Stomach (tissue), 9 donors: ENCODE results near the gene POLH. TPM values are rescaled to one million over a fixed set of nuclear protein-coding genes. Genes with fewer than 3 reads are reported as not detected.

Source experiments
- DNase-seq, 2 donors: peaks; one replicate each; pipeline versions ENCODE4 v3.0.0 to v3.0.0-alpha.2; 2013 to 2019
- H3K27ac ChIP-seq, 5 donors: fragments of 200-600 bp in 4 of 5; sonication (generic) in 4 of 5; one replicate each; pipeline ENCODE4 v1.5.1; 2013 to 2019; ENCODE audit warnings: mild to moderate bottlenecking in 1 of 5, moderate library complexity in 1 of 5
- H3K27me3 ChIP-seq, 3 donors: fragments of 200-600 bp; sonication (generic); one replicate each; pipeline ENCODE4 v1.5.1; 2017 to 2019; ENCODE audit warnings: mixed run types in 1 of 3
- H3K36me3 ChIP-seq, 4 donors: fragments of 200-600 bp; sonication (generic); 1 replicate in 3 of 4; 2 replicates in 1 of 4; pipeline ENCODE4 v1.5.1; 2016 to 2019
- H3K4me1 ChIP-seq, 4 donors: fragments of 200-600 bp; sonication (generic); one replicate each; pipeline ENCODE4 v1.5.1; 2016 to 2019
- H3K4me3 ChIP-seq, 4 donors: fragments of 200-600 bp; sonication (generic) in 3 of 4; one replicate each; pipeline ENCODE4 v1.5.1; 2016 to 2019; ENCODE audit warnings: mild to moderate bottlenecking in 1 of 4
- H3K9me3 ChIP-seq, 4 donors: fragments of 200-600 bp; sonication (generic); one replicate each; pipeline ENCODE4 v1.5.1; 2016 to 2019
- CTCF ChIP-seq, 7 experiments: fragments of 450-650 bp in 4 of 7; fragments of 200-600 bp in 3 of 7; sonication (generic) in 3 of 7; IDR thresholded peaks; one replicate each; pipeline ENCODE4 v1.5.1; 2016 to 2019; ENCODE audit warnings: antibody characterized with exemption in 7 of 7, control low read depth in 2 of 7, mild to moderate bottlenecking in 1 of 7
- EP300 ChIP-seq: sonication (generic); formaldehyde crosslinking; IDR thresholded peaks from one replicate; pipeline ENCODE4 v1.6.1; 2017; ENCODE audit warnings: antibody characterized with exemption
- POLR2A ChIP-seq, 4 donors: fragments of 450-650 bp; IDR thresholded peaks; one replicate each; pipeline ENCODE4 v1.6.1; 2016; ENCODE audit warnings: antibody characterized with exemption in 4 of 4, control low read depth in 2 of 4, mild to moderate bottlenecking in 1 of 4, moderate library complexity in 1 of 4
- POLR2AphosphoS5 ChIP-seq, 3 donors: sonication (generic); formaldehyde crosslinking; IDR thresholded peaks; one replicate each; pipeline ENCODE4 v1.6.1; 2016; ENCODE audit warnings: antibody characterized with exemption in 3 of 3
- WGBS, 5 donors: extraction: QIAGEN DNeasy Blood & Tissue Kit in 3 of 5; methylation state at CpG; one replicate each; pipeline versions ENCODE4 v1.1.5 to v1.1.7; 2013 to 2018; 5-methylcytosine and 5-hydroxymethylcytosine counted together
- intact Hi-C: fragments of 100-400 bp; cut with DNase I; formaldehyde crosslinking; loops from one replicate; pipeline ENCODE4 v1.15.1; 2023; ENCODE audit warnings: low total_unique reads
- polyA plus RNA-seq, 3 donors: library from polyadenylated mRNA; stranded (reverse); fragments of 200-250 nt; gene quantifications; one replicate each; pipeline ENCODE4 v1.2.3, GENCODE V29; 2013
- total RNA-seq, 5 donors: library from RNA; depleted of rRNA; stranded (reverse); fragments of >200 nt; gene quantifications; one replicate each; pipeline versions ENCODE4 v1.1.0 to v1.2.3, GENCODE V29; 2014 to 2016
- donor health status: healthy with polysubstance abuse.
- donor health status: Bipolar disorder and iron deficiency.
- donor health status: healthy.

POLH gene
- total and polyA plus RNA-seq, 8 donors, result 1.8 to 47.8 (median 6.8) TPM

DNA sequence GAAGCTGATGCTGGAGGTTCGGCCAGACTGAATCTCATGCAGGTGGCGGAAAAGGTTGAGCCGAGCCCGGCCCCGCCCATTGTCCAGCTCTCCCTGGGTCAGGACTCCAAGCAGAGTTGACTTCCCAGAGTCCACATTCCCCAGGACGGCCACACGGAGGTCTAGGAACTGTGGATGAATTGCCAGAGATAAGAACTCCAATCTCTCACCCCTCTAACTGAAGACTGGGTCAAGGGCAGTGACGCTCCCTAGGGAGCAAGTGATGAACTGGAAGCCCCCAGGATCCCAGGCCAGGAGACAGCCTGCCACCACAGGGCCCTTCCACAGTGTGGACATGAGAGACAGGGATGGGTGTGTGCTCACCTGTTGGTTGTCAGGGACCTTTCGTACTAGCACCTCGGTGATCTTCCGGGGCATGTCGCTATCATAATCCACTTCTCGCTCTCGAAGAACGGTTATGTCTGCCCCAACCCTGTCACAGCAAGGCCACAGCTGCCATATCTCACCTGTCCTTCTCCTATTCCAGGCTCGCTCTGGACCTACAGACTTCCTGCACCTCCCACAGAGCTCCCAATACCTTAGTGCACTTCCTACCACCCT is 49.5 kb downstream of the POLH start:
- Histone ChIP-seq H3K36me3 (peaks cover 53 to 63% (median 59%) of the 10 kb centered on the region in 4 donors), H3K9me3 (no peaks in the 10 kb centered on the region), H3K27me3 (no peaks in the 10 kb centered on the region), H3K4me1 (peaks cover 22 to 39% (median 30%) of the 10 kb centered on the region in 4 donors), H3K27ac (no peak overlapping the region), H3K4me3 (no peak overlapping the region)
- TF ChIP-seq EP300, result no peak
- TF ChIP-seq CTCF (IDR thresholded peaks at IDR 0.05), result no peak
- TF ChIP-seq POLR2AphosphoS5 (IDR thresholded peaks at IDR 0.05), result no peak
- no peak for TF ChIP-seq POLR2A (IDR thresholded peaks at IDR 0.05)
- WGBS, 5 donors, result 82 to 91% (median 89%) methylated on average over 12 to 16 of the region's 16 CpGs
- intact Hi-C loops, result no loop called here
- no peak for DNase-seq

DNA sequence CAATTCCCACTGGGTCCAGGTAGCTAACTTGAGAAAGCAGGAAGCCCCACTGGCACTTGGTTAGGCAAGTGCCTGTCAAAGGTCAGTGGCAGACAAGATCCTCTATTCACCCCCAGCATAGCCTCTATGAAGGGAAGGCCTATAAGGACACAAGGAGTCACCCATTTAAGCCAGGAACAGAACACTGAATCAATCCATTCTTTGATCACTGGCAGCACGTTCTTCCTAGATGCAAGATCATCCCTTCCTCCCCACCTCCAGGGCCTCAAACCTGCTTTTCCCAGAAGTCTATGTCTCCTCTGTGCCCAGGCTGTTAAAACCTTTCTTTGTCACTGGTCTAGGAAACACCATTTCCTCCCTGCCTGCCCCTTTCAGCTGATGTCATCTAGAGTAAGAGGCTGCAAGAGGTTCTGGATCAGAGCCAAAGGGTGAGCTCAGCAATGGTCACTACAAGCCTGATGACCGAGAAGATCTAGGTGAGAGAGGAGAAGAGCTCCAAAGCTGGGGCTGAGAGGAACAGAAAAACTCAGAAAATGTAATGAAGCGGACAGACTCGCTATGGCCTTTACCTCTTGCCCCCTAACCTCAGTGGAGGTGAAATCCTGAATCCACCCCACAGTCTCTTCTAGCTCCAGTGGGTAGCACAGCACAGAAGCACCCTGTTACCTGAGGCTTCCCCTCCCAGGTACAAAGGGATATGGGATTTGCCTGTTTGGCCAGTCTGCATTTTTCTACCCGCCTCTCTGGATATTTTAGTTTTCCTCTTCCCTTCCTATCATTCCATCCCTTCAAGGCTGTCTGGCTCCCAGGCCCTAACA is 51.2 kb downstream of the POLH start:
- Histone ChIP-seq H3K4me1 (peaks cover 22 to 45% (median 33%) of the 10 kb centered on the region in 4 donors), H3K27ac (peak overlapping the region; percentile 68 to 99 (median 98)), H3K27me3 (no peaks in the 10 kb centered on the region), H3K4me3 (peak overlapping the region in 2 of 4 donors; percentile 10 to 81), H3K36me3 (peaks cover 37 to 45% (median 41%) of the 10 kb centered on the region in 4 donors), H3K9me3 (no peaks in the 10 kb centered on the region)
- peak; percentile 79 to 93 for DNase-seq
- intact Hi-C loops, result no loop called here
- 60 to 68% (median 64%) methylated on average over 5 of the region's 5 CpGs for WGBS, 5 donors
- TF ChIP-seq EP300 (no peak), POLR2AphosphoS5 (IDR thresholded peaks at IDR 0.05) (peak in 2 of 3 donors; percentile 48 to 51), POLR2A (IDR thresholded peaks at IDR 0.05) (no peak), CTCF (IDR thresholded peaks at IDR 0.05) (no peak)

DNA sequence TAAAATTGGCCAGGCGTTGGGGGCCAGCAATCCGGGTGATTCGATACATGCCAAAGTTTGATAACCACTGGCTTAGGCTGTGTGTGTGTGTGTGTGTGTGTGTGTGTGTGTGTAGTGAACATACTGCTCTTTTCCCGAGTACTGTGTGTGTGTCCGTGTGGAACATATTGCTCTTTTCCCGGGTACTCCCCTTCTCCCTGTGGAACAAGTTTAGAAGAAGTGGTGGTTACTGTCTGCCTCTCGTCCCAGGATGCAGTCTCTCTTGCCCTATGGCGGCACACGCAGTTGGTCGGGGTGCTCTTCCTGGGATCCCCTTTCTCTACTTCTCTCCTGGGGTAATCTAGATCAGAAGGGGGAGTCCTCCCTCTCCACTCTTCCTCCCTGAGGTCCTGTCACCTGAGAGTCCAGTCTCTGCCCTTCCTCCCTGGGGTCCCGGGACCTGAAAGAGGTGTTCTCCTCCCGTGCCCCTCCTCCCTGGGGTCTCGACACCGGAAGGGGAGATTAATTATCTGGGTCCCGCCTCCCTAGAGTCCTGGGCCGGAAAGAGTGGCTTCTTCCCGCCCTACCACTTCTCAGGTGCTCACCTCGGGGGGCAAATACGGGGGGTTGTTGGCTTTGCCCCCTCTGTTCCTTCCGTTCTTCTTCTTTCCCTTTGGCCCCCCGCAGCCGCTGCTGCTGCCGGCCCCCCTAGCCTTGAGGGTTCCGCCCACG is 52.6 kb downstream of the POLH start:
- H3K9me3 ChIP-seq, result no peaks in the 10 kb centered on the region
- TF ChIP-seq POLR2AphosphoS5 (IDR thresholded peaks at IDR 0.05) (no peak), POLR2A (IDR thresholded peaks at IDR 0.05) (no peak), CTCF (IDR thresholded peaks at IDR 0.05) (no peak), EP300 (no peak)
- H3K4me3 ChIP-seq, result peak overlapping the region; percentile 60 to 96 (median 83)
- H3K27ac ChIP-seq, result peak overlapping the region; percentile 93 to 99 (median 98)
- 0 to 2% (median 1%) methylated on average over 15 to 25 of the region's 25 CpGs for WGBS, 5 donors
- peak; percentile 51 to 84 for DNase-seq
- intact Hi-C loops, result no loop called here
- peaks cover 24 to 32% (median 28%) of the 10 kb centered on the region in 4 donors for H3K36me3 ChIP-seq
- no peaks in the 10 kb centered on the region for H3K27me3 ChIP-seq
- H3K4me1 ChIP-seq, result peaks cover 22 to 45% (median 33%) of the 10 kb centered on the region in 4 donors

- peaks cover 19 to 26% (median 22%) of the 10 kb centered on the region in 4 donors for H3K36me3 ChIP-seq
- intact Hi-C loops, result no loop called here
- no peaks in the 10 kb centered on the region for H3K9me3 ChIP-seq
- WGBS, 5 donors, result 0 to 2% (median 0%) methylated on average over 13 to 46 of the region's 46 CpGs
- peak within 1 kb of the TSS; percentile 60 to 96 (median 83) for H3K4me3 ChIP-seq
- H3K4me1 ChIP-seq, result peaks cover 22 to 45% (median 33%) of the 10 kb centered on the region in 4 donors
- no peaks in the 10 kb centered on the region for H3K27me3 ChIP-seq
- peak; percentile 99 to 100 for DNase-seq
- TF ChIP-seq CTCF (IDR thresholded peaks at IDR 0.05) (no peak), POLR2A (IDR thresholded peaks at IDR 0.05) (no peak), POLR2AphosphoS5 (IDR thresholded peaks at IDR 0.05) (peak; percentile 85 to 93 (median 87)), EP300 (no peak)
- H3K27ac ChIP-seq, result peak within 1 kb of the TSS; percentile 96 to 99 (median 98)
Observed at GRCh38 chr6:43629104-43629504, 53.1 kb downstream of the POLH start, which contains the start of gene GTPBP2. TSS of gene GTPBP2 (minus strand) at chr6:43629264. CDS start at chr6:43629162, 102 bp downstream.
